DMS53 (cell line): ENCODE measurements around the gene ZBED5.
"Not testable (repeated sequence)": the region's sequence is repeated elsewhere in the genome, so short reads cannot be mapped to it uniquely, and the experiment has no call there.

ENCODE experiments used
- DNase-seq: peaks from one replicate; lab custom pipeline; 2025; lab: John Stamatoyannopoulos, UW

Gene ZBED5

GRCh38 chr11:10838083-10838482 is 19.8 kb downstream of the ZBED5 start:
- DNase-seq = no peak

GRCh38 chr11:10836884-10837283 is 21.0 kb downstream of the ZBED5 start:
- DNase-seq = not testable (repeated sequence)

GRCh38 chr11:10829139-10829538 is 28.7 kb downstream of the ZBED5 start:
- no peak for DNase-seq

GRCh38 chr11:10828402-10828801 is 29.5 kb downstream of the ZBED5 start:
- no peak for DNase-seq

- DNase-seq = no peak
These were observed 33.0 kb downstream of the ZBED5 start for GRCh38 chr11:10824888-10825287.

GRCh38 chr11:10823152-10823579 is 34.7 kb downstream of the ZBED5 start:
- DNase-seq = no peak

GRCh38 chr11:10822491-10822890 is 35.4 kb downstream of the ZBED5 start:
- DNase-seq = not testable (repeated sequence)

GRCh38 chr11:10818594-10818993 is 39.3 kb downstream of the ZBED5 start:
- DNase-seq = peak; percentile 52

- DNase-seq = no peak
These were observed 43.9 kb downstream of the ZBED5 start for GRCh38 chr11:10813945-10814344.

- peak; percentile 86 for DNase-seq
These were observed 48.3 kb downstream of the ZBED5 start for GRCh38 chr11:10809373-10810160.

- peak; percentile 99 for DNase-seq
These were observed 49.1 kb downstream of the ZBED5 start, which contains the start of gene EIF4G2 for GRCh38 chr11:10808553-10809372. Gene EIF4G2, minus strand, starts transcription at chr11:10808926.

GRCh38 chr11:10808235-10808552 is 49.7 kb downstream of the ZBED5 start:
- no peak for DNase-seq

- peak; percentile 71 for DNase-seq
These were observed 50.2 kb downstream of the ZBED5 start for GRCh38 chr11:10807493-10808234.

- DNase-seq = no peak
These were observed 51.6 kb downstream of the ZBED5 start for GRCh38 chr11:10806206-10806605.

GRCh38 chr11:10805741-10806140 is 52.1 kb downstream of the ZBED5 start:
- DNase-seq = no peak

GRCh38 chr11:10803676-10804075 is 54.2 kb downstream of the ZBED5 start:
- no peak for DNase-seq
